Left ventricle myocardium inferior (tissue), 1 donor: ENCODE data around the gene CCRL2. TPM values are rescaled to one million over a fixed set of nuclear protein-coding genes. Genes with fewer than 3 reads are reported as not detected.

Source experiments
- DNase-seq: peaks from one replicate; pipeline ENCODE4 v3.0.0-alpha.2; 2020
- H3K27ac ChIP-seq: fragments of 200-600 bp; replicated peaks from 2 replicates; pipeline ENCODE4 v1.8.0; 2021
- H3K27me3 ChIP-seq: fragments of 200-600 bp; 2 replicates; pipeline ENCODE4 v1.8.0; 2021; ENCODE audit warnings: low read depth
- H3K36me3 ChIP-seq: fragments of 200-600 bp; 2 replicates; pipeline ENCODE4 v1.8.0; 2021
- H3K4me1 ChIP-seq: fragments of 200-600 bp; 2 replicates; pipeline ENCODE4 v1.8.0; 2021
- H3K4me3 ChIP-seq: fragments of 200-600 bp; 2 replicates; pipeline ENCODE4 v1.8.0; 2021; ENCODE audit warnings: mild to moderate bottlenecking, moderate library complexity
- H3K9me3 ChIP-seq: fragments of 200-600 bp; replicated peaks from 2 replicates; pipeline ENCODE4 v1.8.0; 2021
- intact Hi-C: fragments of 100-400 bp; cut with micrococcal nuclease; formaldehyde crosslinking; loops from one replicate; pipeline ENCODE4 v1.11.0; 2022
- total RNA-seq: library from RNA; stranded (reverse); fragmentation: NEBNext Ultra II Directional; extraction: Animal tissue kit (Norgen Biotek cat#: 25700); gene quantifications from one replicate; pipeline ENCODE4 v1.2.1, GENCODE V29; 2021
- TF ChIP-seq, protein P1 (sequence below): fragments of 200-600 bp; IDR thresholded peaks from 2 replicates; pipeline ENCODE4 v1.8.0; 2021; ENCODE audit warnings: antibody characterized with exemption, mild to moderate bottlenecking, borderline replicate concordance
- donor health status: DM: no; HTN: yes; CAD: no; lungs with severe emphysema.

The CCRL2 gene
- total RNA-seq, 1 donor from 2014 or later, result 1.5 TPM

DNA sequence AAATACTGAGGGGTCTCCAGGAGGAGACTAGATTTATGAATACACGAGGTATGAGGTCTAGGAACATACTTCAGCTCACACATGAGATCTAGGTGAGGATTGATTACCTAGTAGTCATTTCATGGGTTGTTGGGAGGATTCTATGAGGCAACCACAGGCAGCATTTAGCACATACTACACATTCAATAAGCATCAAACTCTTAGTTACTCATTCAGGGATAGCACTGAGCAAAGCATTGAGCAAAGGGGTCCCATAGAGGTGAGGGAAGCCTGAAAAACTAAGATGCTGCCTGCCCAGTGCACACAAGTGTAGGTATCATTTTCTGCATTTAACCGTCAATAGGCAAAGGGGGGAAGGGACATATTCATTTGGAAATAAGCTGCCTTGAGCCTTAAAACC is 31.8 kb upstream of the CCRL2 start:
- intact Hi-C loops, result no loop called here

DNA sequence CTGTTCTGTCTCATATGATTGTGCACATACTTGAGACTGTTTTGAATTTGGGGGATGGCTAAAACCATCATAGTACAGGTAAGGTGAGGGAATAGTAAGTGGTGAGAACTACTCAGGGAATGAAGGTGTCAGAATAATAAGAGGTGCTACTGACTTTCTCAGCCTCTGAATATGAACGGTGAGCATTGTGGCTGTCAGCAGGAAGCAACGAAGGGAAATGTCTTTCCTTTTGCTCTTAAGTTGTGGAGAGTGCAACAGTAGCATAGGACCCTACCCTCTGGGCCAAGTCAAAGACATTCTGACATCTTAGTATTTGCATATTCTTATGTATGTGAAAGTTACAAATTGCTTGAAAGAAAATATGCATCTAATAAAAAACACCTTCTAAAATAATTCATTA is 31.2 kb upstream of the CCRL2 start:
- Histone ChIP-seq H3K4me1 (peaks cover 4% of the 10 kb centered on the region), H3K9me3 (no peaks in the 10 kb centered on the region), H3K4me3 (no peak overlapping the region), H3K27me3 (peaks cover 23% of the 10 kb centered on the region), H3K36me3 (no peaks in the 10 kb centered on the region), H3K27ac (no peak overlapping the region)
- TF ChIP-seq, protein P1, sequence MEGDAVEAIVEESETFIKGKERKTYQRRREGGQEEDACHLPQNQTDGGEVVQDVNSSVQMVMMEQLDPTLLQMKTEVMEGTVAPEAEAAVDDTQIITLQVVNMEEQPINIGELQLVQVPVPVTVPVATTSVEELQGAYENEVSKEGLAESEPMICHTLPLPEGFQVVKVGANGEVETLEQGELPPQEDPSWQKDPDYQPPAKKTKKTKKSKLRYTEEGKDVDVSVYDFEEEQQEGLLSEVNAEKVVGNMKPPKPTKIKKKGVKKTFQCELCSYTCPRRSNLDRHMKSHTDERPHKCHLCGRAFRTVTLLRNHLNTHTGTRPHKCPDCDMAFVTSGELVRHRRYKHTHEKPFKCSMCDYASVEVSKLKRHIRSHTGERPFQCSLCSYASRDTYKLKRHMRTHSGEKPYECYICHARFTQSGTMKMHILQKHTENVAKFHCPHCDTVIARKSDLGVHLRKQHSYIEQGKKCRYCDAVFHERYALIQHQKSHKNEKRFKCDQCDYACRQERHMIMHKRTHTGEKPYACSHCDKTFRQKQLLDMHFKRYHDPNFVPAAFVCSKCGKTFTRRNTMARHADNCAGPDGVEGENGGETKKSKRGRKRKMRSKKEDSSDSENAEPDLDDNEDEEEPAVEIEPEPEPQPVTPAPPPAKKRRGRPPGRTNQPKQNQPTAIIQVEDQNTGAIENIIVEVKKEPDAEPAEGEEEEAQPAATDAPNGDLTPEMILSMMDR, result no peak
- intact Hi-C loops, result no loop called here
- DNase-seq, result no peak

More for the DNA sequence above, 31.8 kb upstream of the CCRL2 start:
- Histone ChIP-seq H3K4me1 (no peaks in the 10 kb centered on the region), H3K4me3 (no peak overlapping the region), H3K9me3 (no peaks in the 10 kb centered on the region), H3K27ac (no peak overlapping the region), H3K36me3 (no peaks in the 10 kb centered on the region), H3K27me3 (peaks cover 23% of the 10 kb centered on the region)
- TF ChIP-seq, protein P1, result no peak
- no peak for DNase-seq

DNA sequence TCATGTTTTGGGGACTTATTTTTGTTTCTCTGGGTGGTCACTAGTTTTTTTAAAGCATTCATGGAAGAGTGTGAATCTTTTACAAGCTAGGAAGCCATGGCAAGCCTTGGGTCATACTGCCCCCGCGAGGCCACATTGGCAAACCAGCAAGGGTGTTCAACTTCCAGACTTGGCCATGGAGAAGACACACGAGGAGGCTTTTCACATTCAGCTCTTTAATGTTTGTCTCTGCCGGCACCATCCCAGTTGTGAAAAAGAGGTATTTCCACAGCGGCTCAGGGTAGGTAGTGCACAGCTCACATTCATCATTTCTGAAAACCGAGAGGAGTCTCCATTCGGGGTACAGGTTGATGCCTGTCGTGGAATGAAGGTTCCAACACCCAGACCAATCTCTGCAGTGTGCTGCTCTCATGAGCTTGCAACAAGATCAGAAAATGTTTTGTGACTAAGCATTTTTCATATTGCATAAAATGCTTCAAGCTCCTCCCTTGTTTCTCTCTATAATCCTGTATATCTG is 28.6 kb upstream of the CCRL2 start:
- peak; percentile 46 for DNase-seq
- Histone ChIP-seq H3K9me3 (no peaks in the 10 kb centered on the region), H3K4me3 (no peak overlapping the region), H3K27ac (no peak overlapping the region), H3K4me1 (peaks cover 19% of the 10 kb centered on the region), H3K36me3 (no peaks in the 10 kb centered on the region), H3K27me3 (peaks cover 14% of the 10 kb centered on the region)
- TF ChIP-seq, protein P1, result peak; percentile 70
- intact Hi-C loops, result no loop called here

DNA sequence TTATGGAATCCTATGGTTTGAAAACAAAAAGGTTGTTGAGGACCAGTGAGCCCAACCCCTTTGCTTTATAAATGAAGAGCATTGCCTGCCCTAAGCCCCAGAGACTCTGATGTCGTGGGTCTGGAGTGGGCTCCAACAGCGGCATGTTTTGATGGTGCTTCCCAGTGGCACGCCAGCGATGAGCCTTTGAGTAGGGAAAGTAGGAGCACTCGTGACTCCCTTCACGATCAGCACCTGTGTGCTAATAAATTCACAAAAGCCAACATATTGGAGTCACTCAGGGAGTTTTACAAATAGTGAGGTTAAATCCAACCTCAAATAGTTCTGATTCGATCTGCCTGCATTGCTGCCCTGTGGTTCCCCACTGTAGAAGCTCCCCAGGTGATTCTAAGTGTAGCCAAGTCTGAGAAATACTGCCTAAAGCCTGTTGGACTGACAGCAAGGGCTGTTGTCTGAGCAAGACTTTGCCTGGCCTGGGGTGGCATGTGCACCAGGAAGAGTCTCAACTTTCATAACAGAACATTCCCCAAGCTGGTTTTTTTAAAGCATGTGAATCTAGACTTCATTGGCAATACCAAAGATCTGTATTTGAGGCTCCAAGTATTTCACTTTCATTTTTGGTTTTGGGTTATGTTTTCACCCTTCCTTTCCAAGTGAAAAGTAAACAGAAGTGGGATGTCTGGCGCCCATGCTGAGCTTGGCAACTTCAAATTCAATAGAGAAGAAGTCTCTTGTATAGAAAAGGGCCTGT is 26.4 kb upstream of the CCRL2 start:
- H3K9me3 ChIP-seq, result no peaks in the 10 kb centered on the region
- no peak overlapping the region for H3K4me3 ChIP-seq
- no peak for DNase-seq

DNA sequence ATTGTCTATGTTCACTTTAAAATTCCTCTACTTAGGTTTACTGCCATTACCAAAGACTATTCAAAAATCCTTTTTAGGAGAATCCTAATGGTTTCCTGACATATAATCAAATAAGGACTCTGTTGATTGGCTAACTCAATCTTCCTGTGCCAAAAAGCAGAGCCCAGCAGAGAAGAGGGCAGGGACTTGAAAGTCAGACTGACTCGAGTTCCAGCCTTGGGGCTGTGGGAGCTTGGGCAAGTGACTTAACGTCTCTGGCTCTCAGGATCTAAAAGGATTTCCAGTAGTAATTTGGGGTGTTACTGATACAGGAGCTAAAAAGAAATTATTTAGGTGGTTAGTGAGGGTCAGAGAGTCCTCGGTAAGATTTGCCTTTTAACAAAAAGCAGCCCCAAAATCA is 25.4 kb upstream of the CCRL2 start:
- Histone ChIP-seq H3K36me3 (no peaks in the 10 kb centered on the region), H3K4me3 (no peak overlapping the region), H3K27ac (no peak overlapping the region), H3K4me1 (peaks cover 19% of the 10 kb centered on the region), H3K9me3 (no peaks in the 10 kb centered on the region), H3K27me3 (no peaks in the 10 kb centered on the region)
- TF ChIP-seq, protein P1, result no peak
- DNase-seq, result no peak
- intact Hi-C loops, result no loop called here

More for the DNA sequence above, 26.4 kb upstream of the CCRL2 start:
- intact Hi-C loops, result no loop called here
- no peaks in the 10 kb centered on the region for H3K27me3 ChIP-seq
- H3K27ac ChIP-seq, result no peak overlapping the region
- TF ChIP-seq, protein P1, result no peak
- peaks cover 19% of the 10 kb centered on the region for H3K4me1 ChIP-seq
- no peaks in the 10 kb centered on the region for H3K36me3 ChIP-seq
